Skeletal muscle tissue (tissue), 4 donors: ENCODE measurements around the gene DCLK1. TPM values are rescaled to one million over a fixed set of nuclear protein-coding genes. Genes with fewer than 3 reads are reported as not detected.

ENCODE experiments used
- H3K27ac ChIP-seq: one replicate; pipeline ENCODE4 v1.7.0; 2013; ENCODE audit warnings: mild to moderate bottlenecking, low read depth, low read length, inconsistent platforms
- H3K27me3 ChIP-seq, 3 donors: one replicate each; pipeline ENCODE4 v1.7.0; 2013; ENCODE audit warnings: low read length in 3 of 3; ENCODE audit not compliant: control insufficient read depth in 3 of 3, insufficient read depth in 3 of 3
- H3K36me3 ChIP-seq, 3 donors: one replicate each; pipeline ENCODE4 v1.7.0; 2013; ENCODE audit warnings: low read length in 3 of 3; ENCODE audit not compliant: control insufficient read depth in 3 of 3, insufficient read depth in 3 of 3
- H3K4me1 ChIP-seq, 3 donors: one replicate each; pipeline ENCODE4 v1.7.0; 2013; ENCODE audit warnings: low read length in 3 of 3, mild to moderate bottlenecking in 3 of 3; ENCODE audit not compliant: control insufficient read depth in 3 of 3, insufficient read depth in 3 of 3
- H3K4me3 ChIP-seq, 3 donors: one replicate each; pipeline ENCODE4 v1.7.0; 2013; ENCODE audit warnings: low read length in 3 of 3
- H3K9ac ChIP-seq, 3 donors: one replicate each; pipeline ENCODE4 v1.7.0; 2013; ENCODE audit warnings: low read length in 3 of 3, mild to moderate bottlenecking in 3 of 3, moderate library complexity in 2 of 3, low read depth in 1 of 3
- H3K9me3 ChIP-seq, 3 donors: one replicate each; pipeline ENCODE4 v1.7.0; 2013; ENCODE audit warnings: low read length in 3 of 3; ENCODE audit not compliant: control insufficient read depth in 3 of 3
- total RNA-seq: library from RNA; depleted of rRNA; stranded (reverse); fragments of >200 nt; gene quantifications from one replicate; pipeline ENCODE4 v1.2.3, GENCODE V29; 2014
- donor health status: Osteomylitis.

The DCLK1 gene
- total RNA-seq, 1 donor from 2014 or later, result 92.9 TPM

DNA sequence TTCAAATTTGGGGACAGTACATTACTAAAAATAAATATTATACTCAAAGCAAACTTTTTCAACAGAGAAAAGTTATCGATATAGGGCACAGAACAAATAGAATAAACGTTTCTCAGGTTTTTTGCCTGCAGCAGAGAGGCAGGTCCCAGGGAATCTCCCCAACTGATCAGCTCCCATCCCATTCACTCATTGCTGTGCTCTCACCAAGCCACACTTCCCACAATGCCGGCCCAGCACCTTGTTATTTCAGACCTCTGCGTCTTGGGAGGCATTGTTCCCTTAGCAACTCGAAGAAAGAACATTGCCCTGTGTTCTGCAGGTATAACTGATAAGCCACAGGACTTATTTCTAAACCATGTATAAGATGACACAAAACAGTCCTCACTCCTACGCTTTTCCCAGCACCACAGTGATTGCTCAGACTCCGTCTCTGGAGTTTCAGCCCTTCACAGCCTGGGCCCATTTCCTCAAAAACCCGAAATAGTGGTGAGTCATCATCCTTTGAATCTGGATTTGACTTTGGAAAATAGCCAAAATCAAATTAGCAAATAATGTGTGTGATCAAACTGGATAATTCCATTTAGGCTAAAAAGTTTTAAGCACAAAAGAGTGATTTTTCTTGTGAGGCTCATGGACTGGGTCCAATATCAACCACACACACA, 100.4 kb downstream of the DCLK1 start:
- Histone ChIP-seq H3K9ac (no peak overlapping the region), H3K36me3 (no peaks in the 10 kb centered on the region), H3K27me3 (no peaks in the 10 kb centered on the region), H3K4me1 (peaks cover 0 to 3% (median 2%) of the 10 kb centered on the region in 3 donors), H3K4me3 (no peak overlapping the region), H3K27ac (peak overlapping the region; percentile 36), H3K9me3 (no peaks in the 10 kb centered on the region)

DNA sequence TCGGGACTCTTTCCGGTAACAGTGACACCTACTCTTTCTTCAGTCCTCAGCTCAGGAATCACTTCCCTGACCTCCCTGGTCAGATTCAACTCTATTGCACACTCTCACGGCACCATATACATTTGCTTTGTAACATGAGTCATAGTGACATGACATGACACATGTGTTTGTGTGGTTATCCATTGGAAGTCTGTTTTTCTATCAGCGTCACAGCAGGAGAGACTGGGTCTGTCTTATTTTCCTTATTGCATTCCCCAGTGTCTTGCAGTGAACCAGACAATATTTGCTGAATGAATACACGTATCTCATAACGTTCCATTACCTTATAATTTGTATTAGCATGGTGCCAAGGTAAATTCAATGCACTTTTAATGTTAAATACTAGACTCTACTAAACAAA, 102.0 kb downstream of the DCLK1 start:
- no peak overlapping the region for H3K4me3 ChIP-seq
- peaks cover 0 to 3% (median 2%) of the 10 kb centered on the region in 3 donors for H3K4me1 ChIP-seq
- no peaks in the 10 kb centered on the region for H3K36me3 ChIP-seq
- no peak overlapping the region for H3K27ac ChIP-seq
- H3K9ac ChIP-seq, result no peak overlapping the region
- no peaks in the 10 kb centered on the region for H3K9me3 ChIP-seq
- H3K27me3 ChIP-seq, result no peaks in the 10 kb centered on the region

- no peak overlapping the region for H3K27ac ChIP-seq
- H3K36me3 ChIP-seq, result no peaks in the 10 kb centered on the region
- no peak overlapping the region for H3K9ac ChIP-seq
- H3K9me3 ChIP-seq, result no peaks in the 10 kb centered on the region
- no peak overlapping the region for H3K4me3 ChIP-seq
- no peaks in the 10 kb centered on the region for H3K27me3 ChIP-seq
- peaks cover 0 to 3% (median 2%) of the 10 kb centered on the region in 3 donors for H3K4me1 ChIP-seq
Measured at GRCh38 chr13:36028359-36029025, 102.7 kb downstream of the DCLK1 start.

DNA sequence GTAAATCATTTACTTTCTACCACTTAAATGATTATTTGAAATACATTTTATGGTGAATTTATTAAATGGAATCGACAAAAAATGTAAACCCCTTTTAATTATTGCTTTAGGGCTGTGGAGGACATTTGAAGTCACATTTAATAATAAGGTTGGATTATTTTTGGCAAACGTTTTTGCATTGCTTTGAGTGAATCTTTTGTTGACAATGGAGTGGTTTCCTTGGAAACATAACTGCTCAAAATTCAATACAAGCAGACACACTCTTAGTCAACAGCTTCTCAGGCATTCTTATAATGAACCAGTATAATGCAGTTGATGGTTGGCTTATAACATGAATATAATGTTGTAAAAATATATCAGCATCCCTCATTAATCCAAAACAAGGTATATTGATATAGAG, 104.7 kb downstream of the DCLK1 start:
- Histone ChIP-seq H3K36me3 (no peaks in the 10 kb centered on the region), H3K4me1 (peaks cover 0 to 3% (median 2%) of the 10 kb centered on the region in 3 donors), H3K27me3 (no peaks in the 10 kb centered on the region), H3K27ac (no peak overlapping the region), H3K9ac (no peak overlapping the region), H3K9me3 (no peaks in the 10 kb centered on the region), H3K4me3 (no peak overlapping the region)

- Histone ChIP-seq H3K27ac (no peak overlapping the region), H3K27me3 (no peaks in the 10 kb centered on the region), H3K36me3 (no peaks in the 10 kb centered on the region), H3K9me3 (no peaks in the 10 kb centered on the region), H3K9ac (no peak overlapping the region), H3K4me3 (no peak overlapping the region), H3K4me1 (no peaks in the 10 kb centered on the region)
Measured at GRCh38 chr13:36014763-36015162, 116.4 kb downstream of the DCLK1 start.

- H3K4me3 ChIP-seq, result no peak overlapping the region
- H3K9ac ChIP-seq, result no peak overlapping the region
- no peak overlapping the region for H3K27ac ChIP-seq
- H3K4me1 ChIP-seq, result no peaks in the 10 kb centered on the region
- H3K27me3 ChIP-seq, result no peaks in the 10 kb centered on the region
- H3K36me3 ChIP-seq, result no peaks in the 10 kb centered on the region
- no peaks in the 10 kb centered on the region for H3K9me3 ChIP-seq
Measured at GRCh38 chr13:36006894-36007675, 124.1 kb downstream of the DCLK1 start.

DNA sequence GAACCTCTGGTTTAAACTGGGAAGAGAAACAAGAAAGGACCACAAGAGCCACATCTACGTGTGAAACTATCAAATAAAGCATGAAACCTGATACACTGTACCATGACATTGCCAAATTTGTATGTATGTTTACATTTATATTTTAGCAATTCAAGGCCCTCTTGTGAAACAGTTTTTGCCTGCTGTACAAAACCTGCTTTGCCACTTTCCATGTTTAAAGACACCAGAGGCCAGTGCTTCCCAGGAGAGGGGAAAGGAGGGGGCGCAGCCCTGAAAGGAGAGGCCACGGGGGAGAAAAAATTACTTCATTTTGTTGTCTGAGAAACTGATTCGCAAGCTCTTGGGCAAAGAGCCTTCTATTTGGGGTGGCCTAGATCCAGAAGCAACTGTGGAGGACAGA, 124.8 kb downstream of the DCLK1 start:
- no peaks in the 10 kb centered on the region for H3K9me3 ChIP-seq
- H3K27ac ChIP-seq, result no peak overlapping the region
- no peaks in the 10 kb centered on the region for H3K36me3 ChIP-seq
- H3K27me3 ChIP-seq, result no peaks in the 10 kb centered on the region
- no peak overlapping the region for H3K4me3 ChIP-seq
- H3K9ac ChIP-seq, result no peak overlapping the region
- no peaks in the 10 kb centered on the region for H3K4me1 ChIP-seq

DNA sequence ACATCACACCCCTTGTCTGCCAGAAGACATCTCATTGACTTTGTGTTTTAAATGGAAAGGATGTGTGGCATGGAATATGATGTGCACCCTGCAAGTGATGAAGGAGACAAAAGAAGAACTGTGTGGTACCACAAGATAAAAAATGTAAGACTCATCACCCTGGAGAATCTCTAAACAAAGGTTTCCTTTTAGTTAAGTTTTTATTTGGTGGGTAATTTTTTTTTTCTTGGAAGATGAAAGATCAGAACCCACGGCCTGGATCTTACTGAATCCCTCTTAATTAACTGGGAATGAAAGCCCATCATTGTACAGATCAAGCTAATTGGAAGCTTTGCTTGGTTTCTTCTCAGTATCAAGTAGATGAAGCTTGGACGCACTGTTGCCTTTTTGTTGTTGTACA, 129.6 kb downstream of the DCLK1 start:
- no peak overlapping the region for H3K4me3 ChIP-seq
- H3K27me3 ChIP-seq, result no peaks in the 10 kb centered on the region
- H3K9ac ChIP-seq, result no peak overlapping the region
- H3K27ac ChIP-seq, result no peak overlapping the region
- H3K9me3 ChIP-seq, result no peaks in the 10 kb centered on the region
- no peaks in the 10 kb centered on the region for H3K36me3 ChIP-seq
- H3K4me1 ChIP-seq, result no peaks in the 10 kb centered on the region

- H3K27me3 ChIP-seq, result no peaks in the 10 kb centered on the region
- no peak overlapping the region for H3K4me3 ChIP-seq
- H3K36me3 ChIP-seq, result no peaks in the 10 kb centered on the region
- H3K9ac ChIP-seq, result no peak overlapping the region
- H3K9me3 ChIP-seq, result no peaks in the 10 kb centered on the region
- no peaks in the 10 kb centered on the region for H3K4me1 ChIP-seq
- no peak overlapping the region for H3K27ac ChIP-seq
Measured at GRCh38 chr13:36000028-36000427, 131.2 kb downstream of the DCLK1 start.

- Histone ChIP-seq H3K4me1 (peaks cover 4 to 9% (median 4%) of the 10 kb centered on the region in 3 donors), H3K9me3 (no peaks in the 10 kb centered on the region), H3K27ac (no peak overlapping the region), H3K4me3 (no peak overlapping the region), H3K36me3 (no peaks in the 10 kb centered on the region), H3K27me3 (no peaks in the 10 kb centered on the region), H3K9ac (no peak overlapping the region)
Measured at GRCh38 chr13:35996360-35996759, 134.8 kb downstream of the DCLK1 start.
